Liver (tissue), 9 donors: Measurements from ENCODE around the gene ST3GAL2. TPM values are rescaled to one million over a fixed set of nuclear protein-coding genes. Genes with fewer than 3 reads are reported as not detected.

ENCODE experiments used
- DNase-seq: peaks from one replicate; pipeline ENCODE4 v3.0.0-alpha.2; 2017; ENCODE audit warnings: low spot score
- H3K27ac ChIP-seq, 2 donors: one replicate each; pipeline ENCODE4 v1.7.0; 2013; ENCODE audit warnings: inconsistent platforms in 2 of 2, low read length in 2 of 2, control low read depth in 1 of 2, low read depth in 1 of 2, mild to moderate bottlenecking in 1 of 2
- H3K27me3 ChIP-seq, 4 donors: one replicate each; pipeline versions ENCODE4 v1.6.1 to v1.7.0; 2013; ENCODE audit warnings: low read length in 3 of 4, inconsistent platforms in 1 of 4, mild to moderate bottlenecking in 1 of 4, moderate library complexity in 1 of 4; ENCODE audit not compliant: control insufficient read depth in 4 of 4, insufficient read depth in 4 of 4
- H3K36me3 ChIP-seq, 4 donors: one replicate each; pipeline versions ENCODE4 v1.6.1 to v1.7.0; 2013; ENCODE audit warnings: low read length in 3 of 4, mild to moderate bottlenecking in 3 of 4, low read depth in 1 of 4, moderate library complexity in 1 of 4; ENCODE audit not compliant: control insufficient read depth in 4 of 4, insufficient read depth in 3 of 4
- H3K4me1 ChIP-seq, 4 donors: one replicate each; pipeline versions ENCODE4 v1.6.1 to v1.7.0; 2013; ENCODE audit warnings: low read length in 3 of 4, mild to moderate bottlenecking in 3 of 4, moderate library complexity in 1 of 4; ENCODE audit not compliant: control insufficient read depth in 4 of 4, insufficient read depth in 4 of 4
- H3K4me3 ChIP-seq, 3 donors: one replicate each; pipeline versions ENCODE4 v1.6.1 to v1.7.0; 2013; ENCODE audit warnings: low read length in 3 of 3, control low read depth in 1 of 3, low read depth in 1 of 3, mild to moderate bottlenecking in 1 of 3
- H3K9ac ChIP-seq, 2 donors: one replicate each; pipeline ENCODE4 v1.7.0; 2013; ENCODE audit warnings: low read length in 2 of 2, mild to moderate bottlenecking in 2 of 2, moderate library complexity in 2 of 2, control low read depth in 1 of 2, low read depth in 1 of 2
- H3K9me3 ChIP-seq, 4 donors: one replicate each; pipeline versions ENCODE4 v1.6.1 to v1.7.0; 2013; ENCODE audit warnings: low read length in 3 of 4; ENCODE audit not compliant: control insufficient read depth in 4 of 4
- ATF3 ChIP-seq: IDR thresholded peaks from 2 replicates; pipeline ENCODE4 v1.6.1; 2016; ENCODE audit warnings: antibody characterized with exemption
- CTCF ChIP-seq: fragments of 150-350 bp; IDR thresholded peaks from 2 replicates; pipeline ENCODE4 v1.5.1; 2017; ENCODE audit warnings: improper control_type of control experiment, low read depth, low read length; ENCODE audit not compliant: missing input control
- FOXA1 ChIP-seq: IDR thresholded peaks from 2 replicates; pipeline ENCODE4 v1.6.1; 2016; ENCODE audit warnings: antibody characterized with exemption
- FOXA2 ChIP-seq: IDR thresholded peaks from 2 replicates; pipeline ENCODE4 v1.6.1; 2016; ENCODE audit warnings: antibody characterized with exemption
- GABPA ChIP-seq, 2 donors: IDR thresholded peaks in 1 of 2; conservative IDR thresholded peaks in 1 of 2; 2 replicates each; pipeline ENCODE4 v1.6.1; 2016; ENCODE audit warnings: antibody characterized with exemption in 2 of 2, mild to moderate bottlenecking in 1 of 2, moderate library complexity in 1 of 2
- HNF4G ChIP-seq: IDR thresholded peaks from 2 replicates; pipeline ENCODE4 v1.6.1; 2016; ENCODE audit warnings: antibody characterized with exemption
- JUND ChIP-seq, 2 donors: IDR thresholded peaks; 2 replicates each; pipeline ENCODE4 v1.6.1; 2016; ENCODE audit warnings: antibody characterized with exemption in 2 of 2
- MAX ChIP-seq: IDR thresholded peaks from 2 replicates; pipeline ENCODE4 v1.6.1; 2016; ENCODE audit warnings: antibody characterized with exemption
- NR2F2 ChIP-seq: IDR thresholded peaks from 2 replicates; pipeline ENCODE4 v1.6.1; 2016; ENCODE audit warnings: antibody characterized with exemption
- RAD21 ChIP-seq, 2 donors: IDR thresholded peaks; 2 replicates each; pipeline ENCODE4 v1.6.1; 2016; ENCODE audit warnings: antibody characterized with exemption in 2 of 2, mild to moderate bottlenecking in 2 of 2
- REST ChIP-seq: IDR thresholded peaks from 2 replicates; pipeline ENCODE4 v1.6.1; 2016; ENCODE audit warnings: antibody characterized with exemption, mild to moderate bottlenecking
- RXRA ChIP-seq, 2 donors: IDR thresholded peaks; 2 replicates each; pipeline ENCODE4 v1.6.1; 2017 to 2018; ENCODE audit warnings: antibody characterized with exemption in 2 of 2, mild to moderate bottlenecking in 1 of 2
- SP1 ChIP-seq: IDR thresholded peaks from 2 replicates; pipeline ENCODE4 v1.6.1; 2018; ENCODE audit warnings: antibody characterized with exemption, mild to moderate bottlenecking
- TAF1 ChIP-seq: conservative IDR thresholded peaks from 2 replicates; pipeline ENCODE4 v1.6.1; 2016; ENCODE audit warnings: antibody characterized with exemption, mild to moderate bottlenecking
- YY1 ChIP-seq: IDR thresholded peaks from 2 replicates; pipeline ENCODE4 v1.6.1; 2016; ENCODE audit warnings: antibody characterized with exemption, mild to moderate bottlenecking
- ZBTB33 ChIP-seq: IDR thresholded peaks from 2 replicates; pipeline ENCODE4 v1.6.1; 2016; ENCODE audit warnings: antibody characterized with exemption
- WGBS: extraction: QIAGEN DNeasy Blood & Tissue Kit; methylation state at CpG from one replicate; pipeline ENCODE4 v1.1.7; 2013; 5-methylcytosine and 5-hydroxymethylcytosine counted together
- polyA plus RNA-seq, 2 donors: library from polyadenylated mRNA; stranded (reverse) in 1 of 2; unstranded in 1 of 2; fragments of 200-250 nt in 1 of 2; fragments of >200 nt in 1 of 2; fragmentation: Nextera tagmentation in 1 of 2; extraction: Ambion mirVana in 1 of 2; gene quantifications; one replicate each; pipeline versions ENCODE4 v1.2.1 to v1.2.3, GENCODE V29; 2013 to 2015
- total RNA-seq, 2 donors: library from RNA; depleted of rRNA; stranded (reverse); fragments of >200 nt; gene quantifications; one replicate each; pipeline ENCODE4 v1.2.3, GENCODE V29; 2014
- donor health status: healthy.
- donor health status: healthy.
- donor health status: healthy.
- donor health status: healthy.
- donor health status: healthy.

ST3GAL2 gene
- total and polyA plus RNA-seq, 4 donors: 3.9 to 53.1 (median 12.9) TPM

- TF ChIP-seq MAX: no peak
- TF ChIP-seq NR2F2: no peak
- no peak for TF ChIP-seq REST
- no peak for TF ChIP-seq SP1
- TF ChIP-seq FOXA2: no peak
- no peak for TF ChIP-seq FOXA1
- no peak for TF ChIP-seq ZBTB33
- TF ChIP-seq HNF4G: no peak
- TF ChIP-seq RAD21 (IDR thresholded peaks at IDR 0.05): no peak
- TF ChIP-seq CTCF: no peak
- TF ChIP-seq ATF3: no peak
- TF ChIP-seq RXRA (IDR thresholded peaks at IDR 0.05): no peak
- TF ChIP-seq JUND (IDR thresholded peaks at IDR 0.05): no peak
- no peak for TF ChIP-seq YY1
- no peak for TF ChIP-seq TAF1
- no peak for TF ChIP-seq GABPA (IDR thresholded peaks at IDR 0.05 in 1 of 2, conservative IDR thresholded peaks at IDR 0.05 in 1 of 2)
- WGBS: 91% methylated on average over 28 of the region's 28 CpGs
These were observed 34.0 kb upstream of the ST3GAL2 start for GRCh38 chr16:70472786-70473433.

More at GRCh38 chr16:70472786-70473433, 34.0 kb upstream of the ST3GAL2 start:
- Histone ChIP-seq H3K36me3 (peaks cover 1 to 35% (median 10%) of the 10 kb centered on the region in 4 donors), H3K27ac (no peak overlapping the region), H3K4me1 (no peaks in the 10 kb centered on the region), H3K9me3 (no peaks in the 10 kb centered on the region), H3K9ac (no peak overlapping the region), H3K27me3 (no peaks in the 10 kb centered on the region), H3K4me3 (no peak overlapping the region)
- no peak for DNase-seq
